DLD1 (cell line): Measurements from ENCODE around the gene HIVEP1.
"Not testable (repeated sequence)": the region's sequence is repeated elsewhere in the genome, so short reads cannot be mapped to it uniquely, and the experiment has no call there.

Experiments used
- in situ Hi-C: cut with HindIII; loops from 2 replicates; pipeline ENCODE4 v1.10.0; 2017; ENCODE audit warnings: low sequenced_read_pairs

Gene HIVEP1

DNA sequence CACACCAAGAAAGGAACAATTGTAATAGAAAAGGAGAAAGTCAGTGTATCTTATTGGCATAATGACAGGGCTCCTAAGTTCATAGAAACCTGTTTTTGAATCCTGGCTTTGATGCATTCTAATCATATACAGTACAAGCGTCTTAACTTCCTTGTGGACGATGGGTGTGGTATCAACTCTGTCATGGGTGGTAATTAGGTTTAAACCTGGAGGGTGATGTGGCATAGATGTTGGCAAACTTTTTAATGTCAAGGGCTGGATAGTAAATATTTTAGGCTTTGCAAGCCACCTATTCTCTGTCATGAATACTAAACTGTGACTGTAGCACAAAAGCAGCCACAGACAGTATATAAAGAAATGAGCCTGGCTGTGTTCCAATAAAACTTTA, 139.3 kb downstream of the HIVEP1 start:
- in situ Hi-C loops, result no loop called here

DNA sequence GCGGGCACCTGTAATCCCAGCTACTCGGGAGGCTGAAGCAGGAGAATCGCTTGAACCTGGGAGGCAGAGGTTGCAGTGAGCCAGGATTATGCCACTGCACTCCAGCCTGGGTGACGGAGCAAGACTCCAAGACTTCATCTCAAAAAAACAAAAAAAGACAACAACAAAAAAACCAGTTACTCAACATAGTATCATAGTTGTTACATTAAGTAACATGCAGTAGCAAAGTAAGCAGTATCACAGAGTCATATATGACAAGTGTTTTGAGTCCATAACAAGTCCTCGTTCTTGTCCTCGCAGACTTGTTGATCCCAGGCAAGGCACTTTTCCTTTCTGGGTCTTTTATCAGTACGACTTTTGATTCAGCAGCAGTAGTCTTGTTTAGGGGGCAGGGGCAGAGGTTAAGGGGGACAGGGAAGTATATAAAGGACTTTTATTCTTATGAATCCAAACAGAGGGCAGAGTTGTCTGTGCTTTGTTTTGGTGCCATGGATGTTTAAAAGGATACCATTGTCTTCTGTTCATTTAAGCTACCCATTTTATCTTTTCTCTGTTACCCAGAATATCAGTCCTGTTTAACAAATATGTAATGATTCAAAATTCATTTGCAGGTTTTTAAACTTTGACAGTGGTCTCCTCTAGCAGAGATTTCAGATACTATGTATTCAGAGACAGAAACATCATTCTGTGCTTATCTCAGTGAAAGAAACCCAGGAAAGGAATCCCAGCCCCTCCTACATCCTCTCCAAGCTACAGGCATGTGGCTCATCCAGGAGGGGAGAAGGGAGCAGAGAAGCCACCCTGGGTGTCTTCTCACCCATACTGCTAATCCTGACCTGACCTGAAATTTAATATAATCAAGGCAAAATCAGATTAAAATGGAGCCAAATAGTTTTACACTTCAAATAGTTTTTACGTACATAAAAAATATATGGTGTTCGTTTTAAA, 140.2 kb downstream of the HIVEP1 start:
- in situ Hi-C loops, result no loop called here

DNA sequence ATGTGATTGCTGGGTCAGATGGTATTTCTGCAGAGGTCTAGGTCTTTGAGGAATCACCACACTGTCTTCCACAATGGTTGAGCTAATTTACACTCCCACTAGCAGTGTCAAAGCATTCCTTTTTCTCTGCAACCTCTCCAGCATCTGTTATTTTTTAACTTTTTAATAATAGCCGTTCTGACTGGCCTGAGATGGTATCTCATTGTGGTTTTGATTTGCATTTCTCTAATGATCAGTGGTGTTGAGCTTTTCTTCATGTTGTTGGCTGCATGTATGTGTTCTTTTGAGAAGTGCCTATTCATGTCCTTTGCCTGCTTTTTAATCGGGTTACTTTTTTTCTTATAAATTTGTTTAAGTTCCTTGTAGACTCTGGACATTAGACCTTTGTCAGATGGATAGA, 143.7 kb downstream of the HIVEP1 start:
- in situ Hi-C loops, result not testable (repeated sequence)

DNA sequence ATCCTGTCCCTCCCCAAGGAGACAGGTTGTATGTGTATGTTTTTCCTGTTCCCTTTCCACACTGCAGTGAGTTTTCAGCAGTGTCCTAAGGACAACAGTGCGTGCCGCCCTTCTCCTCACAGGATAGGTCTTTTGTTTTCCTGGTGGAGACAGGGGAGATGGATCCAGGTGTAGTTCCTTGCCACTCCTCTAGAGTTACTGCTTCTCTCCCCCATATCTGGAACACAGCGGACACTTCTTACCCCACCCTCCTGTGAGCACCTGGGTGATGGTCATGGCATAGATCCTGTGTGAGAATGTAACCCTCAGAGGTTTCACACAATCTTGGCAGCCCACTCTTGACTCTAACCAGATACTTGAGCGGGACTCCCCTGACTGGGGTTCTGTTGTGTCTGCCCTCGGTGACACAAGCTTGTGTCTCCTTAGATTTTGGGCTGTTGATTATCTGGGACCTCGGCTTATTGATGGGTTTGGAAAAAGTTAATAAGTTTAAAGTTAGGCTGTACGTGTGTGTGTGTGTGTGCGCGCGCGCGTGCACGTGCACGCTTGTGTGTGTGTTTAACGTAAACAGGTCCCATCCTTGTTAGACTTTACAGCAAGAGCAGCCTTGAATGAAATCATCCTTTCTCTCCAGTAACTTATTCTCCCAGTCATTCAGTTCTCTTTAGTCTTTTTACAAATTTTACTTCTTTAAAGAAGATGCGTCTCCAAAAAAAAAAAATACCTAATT, 146.7 kb downstream of the HIVEP1 start:
- in situ Hi-C loops, result no loop called here

DNA sequence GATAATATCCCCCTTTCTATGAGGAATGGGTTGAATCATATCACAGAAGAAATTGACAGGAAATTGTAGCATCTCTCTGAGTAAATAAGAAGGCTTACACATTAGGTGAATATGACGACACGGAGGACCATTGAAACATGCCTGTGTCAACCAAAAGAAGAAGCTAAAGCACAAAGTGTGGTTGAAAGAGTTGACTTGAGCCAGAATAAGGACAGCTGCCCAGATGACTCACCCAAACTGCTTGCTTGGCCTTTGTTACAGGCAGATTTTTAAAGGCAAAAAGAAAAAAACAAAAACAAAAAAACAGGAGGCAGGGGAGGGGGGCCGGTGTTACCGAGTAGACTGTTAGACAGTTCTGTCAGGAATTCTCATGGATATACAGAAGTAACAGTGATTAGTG, 148.2 kb downstream of the HIVEP1 start:
- in situ Hi-C loops, result no loop called here

DNA sequence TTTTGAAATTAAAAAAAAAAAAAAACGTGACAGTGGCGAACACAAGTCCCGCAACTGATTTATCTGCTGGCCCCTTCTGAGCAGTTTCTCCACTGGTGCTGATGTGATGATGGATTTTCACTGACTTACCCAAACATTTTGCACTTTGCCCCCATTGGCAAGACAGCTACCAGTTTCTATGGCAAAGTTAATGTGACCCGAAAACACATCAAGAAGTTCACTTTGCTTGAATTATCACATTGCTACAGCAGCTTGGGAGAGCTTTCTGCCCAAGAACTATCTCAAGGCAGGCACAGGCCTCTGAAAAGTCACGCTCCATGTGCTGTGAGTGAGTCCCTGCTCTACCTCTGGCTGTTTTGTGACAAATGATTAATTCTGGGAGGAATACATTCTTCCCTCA, 150.1 kb downstream of the HIVEP1 start:
- in situ Hi-C loops, result no loop called here

DNA sequence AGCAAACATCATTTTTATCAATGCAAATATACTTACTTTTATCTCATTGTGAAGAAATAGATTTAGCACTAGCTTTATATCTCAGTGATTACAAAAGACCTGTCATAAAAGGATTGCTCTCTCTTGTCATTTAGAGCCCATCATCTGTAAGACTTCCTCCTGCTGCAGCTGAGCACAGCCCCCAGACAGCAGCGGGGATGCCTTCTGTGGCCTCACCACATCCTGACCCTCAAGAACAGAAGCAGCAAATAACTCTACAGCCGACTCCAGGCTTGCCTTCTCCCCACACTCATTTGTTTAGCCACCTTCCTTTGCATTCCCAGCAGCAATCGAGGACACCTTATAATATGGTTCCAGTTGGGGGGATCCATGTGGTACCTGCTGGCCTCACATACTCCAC, 151.0 kb downstream of the HIVEP1 start:
- in situ Hi-C loops, result no loop called here

DNA sequence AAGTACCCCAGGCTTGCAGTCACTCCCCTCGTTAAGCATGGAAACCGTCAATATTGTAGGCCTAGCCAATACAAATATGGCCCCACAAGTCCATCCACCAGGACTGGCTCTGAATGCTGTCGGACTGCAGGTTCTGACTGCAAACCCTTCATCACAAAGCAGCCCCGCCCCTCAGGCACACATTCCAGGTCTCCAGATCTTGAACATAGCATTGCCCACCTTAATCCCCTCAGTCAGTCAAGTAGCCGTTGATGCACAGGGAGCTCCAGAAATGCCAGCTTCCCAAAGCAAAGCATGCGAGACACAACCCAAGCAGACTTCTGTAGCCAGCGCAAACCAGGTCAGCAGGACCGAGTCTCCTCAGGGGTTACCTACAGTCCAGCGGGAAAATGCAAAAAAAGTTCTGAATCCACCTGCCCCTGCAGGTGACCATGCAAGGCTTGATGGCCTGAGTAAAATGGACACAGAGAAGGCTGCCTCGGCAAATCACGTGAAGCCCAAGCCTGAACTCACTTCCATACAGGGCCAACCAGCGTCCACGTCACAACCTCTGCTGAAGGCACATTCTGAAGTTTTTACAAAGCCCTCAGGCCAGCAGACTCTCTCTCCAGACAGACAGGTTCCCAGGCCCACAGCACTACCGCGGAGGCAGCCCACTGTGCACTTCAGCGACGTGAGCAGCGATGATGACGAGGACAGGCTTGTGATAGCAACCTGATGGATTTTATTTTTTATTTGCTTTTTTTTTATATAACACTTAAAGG, 151.8 kb downstream of the HIVEP1 start:
- in situ Hi-C loops, result no loop called here

DNA sequence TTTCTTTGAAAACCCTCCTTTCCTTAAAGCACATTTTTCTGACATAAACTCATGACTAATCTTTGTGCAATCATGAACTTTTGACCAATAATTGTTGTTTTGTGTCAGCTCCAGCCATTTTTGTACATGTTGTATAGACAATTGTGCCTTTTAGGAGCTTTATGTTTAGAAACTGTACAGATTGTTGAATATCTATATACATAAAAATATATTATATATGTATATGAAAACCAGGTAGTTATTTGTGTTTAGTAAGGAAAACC, 152.3 kb downstream of the HIVEP1 start:
- in situ Hi-C loops, result no loop called here

DNA sequence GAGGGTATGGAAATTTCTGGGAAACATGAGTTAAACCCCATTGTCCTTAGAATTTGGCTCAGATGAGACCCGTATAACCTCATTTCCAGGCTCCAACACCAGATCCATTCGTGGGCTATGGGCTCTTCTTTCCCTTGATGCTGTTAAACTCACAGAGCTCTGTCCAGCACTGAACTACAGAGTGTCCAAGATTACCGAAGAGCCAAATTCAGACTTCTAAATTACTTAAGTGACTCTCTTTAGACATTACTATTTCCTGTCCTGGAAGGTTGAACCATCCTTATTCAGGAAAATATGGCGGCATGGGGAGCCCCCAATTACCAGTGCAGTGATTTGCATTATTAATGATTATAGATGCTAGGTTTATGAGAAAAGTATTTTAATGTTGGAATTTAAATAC, 153.2 kb downstream of the HIVEP1 start:
- in situ Hi-C loops, result no loop called here

DNA sequence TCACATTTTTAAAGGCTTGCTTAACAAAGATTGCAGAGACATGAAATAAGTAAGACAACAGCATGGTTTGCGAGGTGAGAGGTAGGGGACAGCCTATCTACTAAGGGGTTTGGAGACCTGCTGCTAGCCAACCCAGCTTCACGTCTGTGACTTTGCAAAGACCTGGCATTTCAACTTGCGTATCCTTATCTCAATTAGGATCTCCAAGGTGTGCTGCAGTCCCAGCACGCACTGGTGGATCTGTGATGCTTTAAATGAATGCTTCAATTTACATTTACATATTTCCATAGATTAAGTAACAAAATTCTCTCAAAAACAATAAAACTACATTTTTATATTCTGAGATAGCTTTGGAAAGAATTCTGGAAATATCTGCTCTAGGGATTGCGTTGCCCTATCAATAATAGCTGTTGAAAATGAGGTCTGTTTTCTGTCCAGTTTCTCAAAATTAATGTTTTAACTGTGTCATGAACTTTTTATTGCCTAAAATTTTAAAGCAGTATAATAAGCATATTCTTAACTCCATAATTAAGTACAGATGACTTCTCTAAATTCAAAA, 153.7 kb downstream of the HIVEP1 start:
- in situ Hi-C loops, result no loop called here

DNA sequence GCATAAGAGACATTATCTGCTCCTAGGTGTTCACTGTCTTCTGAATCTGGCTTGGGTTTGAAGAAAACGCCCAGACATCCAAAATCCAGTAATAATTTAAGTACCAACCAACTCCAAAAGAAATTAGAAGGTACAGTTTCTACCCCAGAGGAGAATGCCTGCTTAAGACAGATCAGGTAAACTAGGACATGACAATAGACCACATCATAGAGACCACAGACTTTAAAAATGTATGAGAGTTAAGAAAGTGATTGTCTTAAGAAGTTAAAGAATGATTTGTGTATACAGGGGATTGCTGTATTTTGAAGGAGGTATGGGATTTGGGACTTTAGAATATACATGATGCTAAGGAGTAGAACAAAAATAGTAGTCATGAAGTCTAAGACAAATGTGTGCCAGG, 157.3 kb downstream of the HIVEP1 start:
- in situ Hi-C loops, result no loop called here

DNA sequence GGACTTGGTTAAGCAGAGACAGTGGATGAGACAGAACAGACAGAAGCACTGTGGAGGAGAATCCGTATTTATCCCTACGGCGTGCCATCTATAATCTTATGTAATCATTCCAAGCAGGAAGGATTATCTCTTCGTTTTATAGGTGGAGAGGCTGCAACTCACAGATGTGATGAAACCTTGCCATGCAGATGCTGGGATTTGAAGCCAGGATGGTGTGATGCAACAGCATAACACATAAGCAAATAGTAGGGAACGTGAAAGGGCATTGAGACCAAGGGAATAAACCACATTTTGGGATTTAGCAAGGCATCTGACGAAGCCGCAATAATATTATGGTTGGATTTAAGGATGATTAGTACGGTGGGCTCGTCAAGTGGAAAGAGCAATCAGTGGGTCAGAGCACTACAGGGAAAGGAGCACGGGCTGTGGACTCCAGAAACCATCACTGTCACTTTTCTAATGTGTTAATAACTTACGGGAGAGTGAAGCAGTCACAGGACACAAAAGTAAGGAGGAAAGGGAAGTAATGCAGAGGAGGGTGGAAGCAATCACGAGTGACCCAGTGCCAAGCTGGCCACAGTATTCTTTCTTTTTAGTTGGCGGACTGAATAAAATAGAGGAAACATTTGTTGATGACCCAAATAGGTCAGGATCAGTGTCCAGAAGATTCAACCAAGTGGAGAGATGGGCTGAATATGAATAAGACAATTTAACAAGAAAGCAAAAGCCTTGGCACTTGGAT, 158.4 kb downstream of the HIVEP1 start:
- in situ Hi-C loops, result no loop called here

DNA sequence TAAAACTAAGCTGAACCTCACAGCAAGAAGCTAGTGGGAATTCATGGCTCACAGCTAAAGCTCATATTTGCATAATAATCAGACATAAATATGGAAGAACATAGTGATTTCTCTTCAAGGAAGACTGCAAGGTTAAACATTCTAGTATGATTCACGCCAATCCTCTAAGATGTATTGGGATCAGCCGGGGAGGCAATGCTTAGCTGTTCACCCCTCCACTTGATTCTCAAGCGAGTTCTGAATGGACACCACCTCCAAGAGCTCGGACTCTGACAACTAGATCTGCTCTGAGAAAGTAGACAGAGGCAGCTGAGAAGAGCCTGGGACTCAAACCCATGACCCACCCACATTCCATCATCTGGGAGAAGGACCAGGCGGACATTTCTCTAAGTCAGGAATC, 159.6 kb downstream of the HIVEP1 start:
- in situ Hi-C loops, result no loop called here

DNA sequence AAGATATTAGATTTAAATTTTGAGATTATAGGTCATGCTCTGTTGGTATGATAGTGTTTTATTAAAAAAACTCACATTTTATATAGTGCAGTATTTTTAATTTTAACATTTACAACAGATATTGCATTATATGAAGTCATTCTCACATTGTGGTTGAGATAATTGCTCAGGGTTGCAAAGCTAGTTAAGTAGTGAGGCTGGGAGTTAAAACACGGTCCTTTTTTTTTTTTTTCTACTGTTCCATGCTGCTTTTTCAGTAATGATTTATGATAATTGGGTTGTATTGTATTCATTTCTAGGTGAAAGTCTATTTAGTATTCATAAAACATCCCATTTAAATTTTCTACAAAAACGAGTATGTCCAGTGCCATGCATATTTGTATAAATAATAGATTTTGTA, 160.5 kb downstream of the HIVEP1 start:
- in situ Hi-C loops, result no loop called here

DNA sequence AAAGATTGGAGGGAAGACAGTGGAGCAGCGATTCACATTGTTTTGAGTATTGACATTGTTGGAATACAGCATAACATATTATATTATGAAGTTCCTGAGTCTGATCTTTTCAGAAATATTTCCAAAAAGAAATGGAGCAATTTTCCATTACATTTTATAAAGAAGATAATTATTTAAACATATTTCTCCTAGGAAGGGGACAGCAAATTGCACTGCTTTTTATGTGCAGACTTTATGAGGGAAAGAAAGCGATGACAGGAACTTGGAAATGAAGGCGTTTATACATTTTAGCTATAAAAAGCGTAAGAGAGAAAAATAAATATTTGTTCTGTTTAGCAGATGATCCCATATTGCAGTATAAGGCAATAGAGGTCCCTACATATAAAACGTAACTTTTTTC, 161.1 kb downstream of the HIVEP1 start:
- in situ Hi-C loops, result no loop called here

DNA sequence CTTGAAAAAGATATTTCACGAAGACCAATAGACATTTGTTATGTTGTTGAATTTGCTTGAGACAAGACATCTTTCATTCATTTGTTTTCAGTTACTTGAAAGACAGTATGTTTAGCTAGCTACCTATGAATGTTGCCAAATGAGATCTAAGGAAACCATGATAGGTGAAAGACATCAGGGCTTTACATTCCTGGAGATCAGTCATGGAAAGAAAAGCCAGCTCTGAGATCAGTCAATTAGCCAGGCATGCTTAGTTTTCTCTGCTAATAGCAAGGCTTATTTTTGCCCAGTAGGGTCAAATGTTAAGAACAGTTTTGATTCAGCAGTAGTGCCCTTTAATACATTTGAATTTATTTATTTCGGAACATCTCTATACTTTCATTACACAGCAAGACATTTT, 161.5 kb downstream of the HIVEP1 start:
- in situ Hi-C loops, result no loop called here

DNA sequence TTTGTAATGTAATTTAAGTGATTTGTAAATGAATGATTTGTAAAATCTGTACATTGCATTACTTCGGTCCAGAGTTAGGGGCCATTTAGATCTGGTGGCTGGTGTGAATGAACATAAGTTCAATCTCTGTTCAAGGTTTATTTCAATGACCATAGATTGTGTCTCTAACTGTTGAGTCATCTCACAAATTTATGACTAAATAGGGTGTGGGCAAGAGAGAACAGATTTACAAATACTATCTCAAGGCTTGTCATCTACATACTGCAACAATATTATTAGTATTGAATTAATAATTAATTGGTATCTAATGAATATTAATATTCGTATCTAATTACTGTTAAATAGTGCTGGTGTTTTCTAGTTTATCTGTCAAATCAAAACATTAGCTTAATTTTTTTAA, 162.8 kb downstream of the HIVEP1 start:
- in situ Hi-C loops, result no loop called here

DNA sequence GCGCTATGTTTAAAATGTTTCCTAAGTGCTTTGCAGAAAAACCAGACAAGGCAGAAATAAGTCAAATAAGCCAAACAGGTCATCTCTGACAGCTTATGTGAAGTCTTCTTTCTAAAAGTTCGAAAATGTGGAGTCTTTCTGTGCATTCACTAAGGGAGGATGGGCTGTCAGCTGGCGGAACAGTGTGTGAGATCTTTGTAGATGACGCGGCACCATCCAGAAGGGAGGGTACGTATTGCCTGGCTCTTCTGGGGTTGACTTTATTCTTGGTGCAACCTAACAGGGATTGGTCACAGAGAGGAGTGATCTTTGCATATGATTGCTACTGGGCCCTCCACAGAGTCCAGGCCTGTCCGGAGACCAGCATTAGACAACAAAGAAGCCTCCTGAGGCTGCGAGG, 163.5 kb downstream of the HIVEP1 start:
- in situ Hi-C loops, result no loop called here

DNA sequence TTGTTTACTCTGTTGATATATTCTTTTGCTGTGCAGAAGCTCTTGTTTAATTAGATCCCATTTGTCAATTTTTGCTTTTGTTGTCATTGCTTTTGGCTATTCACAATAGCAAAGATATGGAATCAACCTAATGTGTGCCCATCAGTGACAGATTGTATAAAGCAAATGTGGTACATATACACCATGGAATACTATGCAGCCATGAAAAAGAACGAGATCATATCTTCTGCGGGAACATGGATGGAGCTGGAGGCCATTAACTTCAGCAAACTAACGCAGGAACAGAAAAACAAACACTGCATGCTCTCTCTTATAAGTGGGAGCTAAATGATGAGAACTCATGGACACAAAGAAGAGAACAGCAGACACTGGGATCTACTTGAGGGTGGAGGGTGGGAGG, 164.7 kb downstream of the HIVEP1 start:
- in situ Hi-C loops, result not testable (repeated sequence)

DNA sequence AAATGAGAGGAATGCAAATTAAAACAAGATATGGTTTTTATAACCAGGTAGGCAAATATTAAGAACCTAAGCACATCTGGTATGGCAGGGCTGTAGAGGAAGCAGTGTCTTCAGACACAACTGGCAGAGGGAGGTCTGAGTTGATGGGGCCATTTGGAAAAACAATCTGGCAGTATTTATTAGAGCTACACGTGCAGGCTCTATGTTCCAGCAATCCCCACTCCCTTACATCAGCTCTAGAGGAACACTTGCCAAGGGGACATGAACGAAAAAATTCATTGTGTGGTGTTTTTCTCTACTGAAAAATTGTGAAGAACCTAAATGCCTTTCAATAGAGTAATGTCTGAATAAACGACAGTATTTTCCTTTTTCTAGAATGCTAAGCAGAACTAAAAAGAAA, 166.4 kb downstream of the HIVEP1 start:
- in situ Hi-C loops, result no loop called here
